Smooth muscle cell (in vitro differentiated cells): ENCODE measurements around the gene GUCY2F. TPM values are rescaled to one million over a fixed set of nuclear protein-coding genes. Genes with fewer than 3 reads are reported as not detected.

ENCODE experiments used
- DNase-seq: peaks from one replicate; lab custom pipeline; 2025; ENCODE audit not compliant: unreplicated experiment; lab: John Stamatoyannopoulos, UW
- H2AFZ ChIP-seq: fragments of 200-600 bp; sonication (generic); 2 replicates; pipeline ENCODE4 v1.6.0; 2016; ENCODE audit warnings: antibody characterized with exemption, low read depth, mild to moderate bottlenecking
- H3F3A ChIP-seq: fragments of 200-600 bp; sonication (generic); 2 replicates; pipeline ENCODE4 v1.6.0; 2017; ENCODE audit warnings: antibody characterized with exemption, low read depth
- H3K27ac ChIP-seq: fragments of 200-600 bp; sonication (generic); 2 replicates; pipeline ENCODE4 v1.5.1; 2016; ENCODE audit warnings: low read depth, mild to moderate bottlenecking
- H3K27me3 ChIP-seq: fragments of 200-600 bp; sonication (generic); 2 replicates; pipeline ENCODE4 v1.6.1; 2016; ENCODE audit warnings: low read depth, mild to moderate bottlenecking
- H3K36me3 ChIP-seq: fragments of 200-600 bp; sonication (generic); 2 replicates; pipeline ENCODE4 v1.5.1; 2016; ENCODE audit warnings: low read depth
- H3K4me1 ChIP-seq: fragments of 200-600 bp; sonication (generic); 2 replicates; pipeline ENCODE4 v1.5.1; 2016; ENCODE audit warnings: low read depth
- H3K4me2 ChIP-seq: fragments of 200-600 bp; sonication (generic); 2 replicates; pipeline ENCODE4 v1.6.0; 2016; ENCODE audit warnings: mild to moderate bottlenecking
- H3K4me3 ChIP-seq: fragments of 200-600 bp; sonication (generic); 2 replicates; pipeline ENCODE4 v1.5.1; 2016; ENCODE audit warnings: mild to moderate bottlenecking
- H3K79me2 ChIP-seq: fragments of 200-600 bp; sonication (generic); 2 replicates; pipeline ENCODE4 v1.6.0; 2016; ENCODE audit warnings: low read depth, mild to moderate bottlenecking
- H3K9ac ChIP-seq: fragments of 200-600 bp; sonication (generic); 2 replicates; pipeline ENCODE4 v1.6.0; 2016; ENCODE audit warnings: low read depth
- H3K9me3 ChIP-seq: fragments of 200-600 bp; sonication (generic); replicated peaks from 2 replicates; pipeline ENCODE4 v1.5.1; 2016; ENCODE audit warnings: low read depth
- H4K20me1 ChIP-seq: fragments of 200-600 bp; sonication (generic); 2 replicates; pipeline ENCODE4 v1.6.0; 2016; ENCODE audit warnings: low read depth
- CTCF ChIP-seq: fragments of 200-600 bp; sonication (generic); IDR thresholded peaks from 2 replicates; pipeline ENCODE4 v1.5.1; 2017; ENCODE audit warnings: borderline replicate concordance, mild to moderate bottlenecking, antibody characterized with exemption; ENCODE audit not compliant: insufficient read depth, poor library complexity, severe bottlenecking
- WGBS: methylation state at CpG from one replicate; pipeline ENCODE4 v1.1.7; 2016; ENCODE audit warnings: low lambda C conversion rate; 5-methylcytosine and 5-hydroxymethylcytosine counted together
- polyA plus RNA-seq: library from polyadenylated mRNA; unstranded; fragments of >200 nt; fragmentation: Nextera tagmentation; extraction: Ambion mirVana; gene quantifications from 2 replicates; pipeline ENCODE4 v1.2.1, GENCODE V29; 2016
- total RNA-seq: library from RNA; depleted of rRNA; stranded (reverse); fragments of >200 nt; gene quantifications from 2 replicates; pipeline ENCODE4 v1.2.3, GENCODE V29; 2014

The GUCY2F gene
- total and polyA plus RNA-seq, 2 experiments from 2014 or later, result not detected

DNA sequence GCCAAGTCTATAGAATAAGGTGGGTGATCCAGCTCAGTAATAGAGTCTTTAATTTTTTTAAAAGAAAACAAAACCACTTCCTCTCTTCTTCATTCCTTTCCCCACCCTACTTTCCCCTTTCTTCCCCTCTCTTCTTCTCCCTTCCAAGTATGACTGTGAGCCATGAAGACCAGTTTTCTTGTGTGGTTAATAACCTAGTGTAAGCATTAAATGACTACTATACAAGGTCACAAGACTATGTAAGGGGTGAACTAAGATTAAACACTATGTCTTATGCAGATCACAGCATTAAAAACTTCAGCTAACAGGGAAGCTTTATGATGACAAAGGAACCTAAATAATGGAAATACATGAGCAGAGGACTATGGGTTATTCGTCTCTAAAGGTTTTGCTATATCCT, 135.4 kb downstream of the GUCY2F start:
- WGBS, result 96% methylated on average over 1 of the region's 1 CpG
- no peak for TF ChIP-seq CTCF

DNA sequence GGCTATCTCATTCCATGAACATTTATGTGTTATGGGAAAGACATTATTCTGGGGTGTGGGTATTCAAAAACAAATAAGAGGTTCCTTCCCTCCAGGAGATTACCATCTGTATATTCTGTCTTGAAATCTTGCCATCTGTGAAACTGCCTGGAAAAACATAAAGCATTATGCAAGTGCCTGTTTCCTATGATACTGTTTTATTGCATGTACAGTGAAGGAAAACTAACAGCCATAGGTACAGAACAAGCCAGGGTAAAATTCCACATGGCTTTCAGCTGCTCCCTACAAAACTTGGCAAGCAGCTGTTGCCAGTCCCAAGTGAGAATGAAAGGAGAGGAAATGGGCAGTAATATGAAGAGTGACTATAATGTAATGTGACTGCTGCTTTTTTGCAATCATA, 136.0 kb downstream of the GUCY2F start:
- Histone ChIP-seq H2AFZ (peak overlapping the region; percentile 33), H3K9ac (no peak overlapping the region), H3K4me1 (peaks cover 18% of the 10 kb centered on the region), H3F3A (peaks cover 18% of the 10 kb centered on the region), H4K20me1 (no peaks in the 10 kb centered on the region), H3K4me2 (peak overlapping the region; percentile 41), H3K79me2 (no peaks in the 10 kb centered on the region), H3K36me3 (no peaks in the 10 kb centered on the region), H3K9me3 (no peaks in the 10 kb centered on the region), H3K27ac (no peak overlapping the region), H3K4me3 (no peak overlapping the region), H3K27me3 (no peaks in the 10 kb centered on the region)
- no peak for TF ChIP-seq CTCF
- DNase-seq, result no peak

More for the DNA sequence above, 135.4 kb downstream of the GUCY2F start:
- Histone ChIP-seq H4K20me1 (no peaks in the 10 kb centered on the region), H3K4me2 (peak overlapping the region; percentile 41), H3F3A (peaks cover 19% of the 10 kb centered on the region), H3K9me3 (no peaks in the 10 kb centered on the region), H3K36me3 (no peaks in the 10 kb centered on the region), H3K79me2 (no peaks in the 10 kb centered on the region), H3K4me1 (peaks cover 18% of the 10 kb centered on the region), H3K9ac (no peak overlapping the region), H3K27ac (peak overlapping the region; percentile 68), H3K4me3 (no peak overlapping the region), H2AFZ (peak overlapping the region; percentile 33), H3K27me3 (no peaks in the 10 kb centered on the region)
- DNase-seq, result no peak

DNA sequence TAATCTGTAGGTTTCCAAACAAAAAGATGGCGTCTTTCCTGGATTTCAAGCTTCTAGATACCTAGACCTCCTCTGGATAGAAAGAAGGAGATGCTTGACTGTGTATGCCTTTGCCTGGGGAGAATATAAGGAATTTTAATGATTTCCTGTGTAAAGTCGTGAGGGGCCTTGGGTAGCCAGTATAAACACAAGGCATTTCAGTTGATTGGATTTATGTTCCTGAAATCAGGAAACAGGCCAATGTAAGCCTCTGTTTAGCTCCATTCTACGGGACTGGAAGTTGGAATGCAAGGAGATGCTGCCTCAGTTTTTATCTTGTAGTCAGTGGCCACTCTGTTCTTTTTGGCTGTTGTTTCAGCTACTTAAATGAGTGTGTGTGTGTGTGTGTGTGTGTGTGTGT, 137.2 kb downstream of the GUCY2F start:
- H3K4me1 ChIP-seq, result peaks cover 18% of the 10 kb centered on the region
- peaks cover 11% of the 10 kb centered on the region for H3F3A ChIP-seq
- H3K9me3 ChIP-seq, result no peaks in the 10 kb centered on the region
- H3K4me3 ChIP-seq, result no peak overlapping the region
- no peaks in the 10 kb centered on the region for H4K20me1 ChIP-seq
- H3K27me3 ChIP-seq, result no peaks in the 10 kb centered on the region
- H3K36me3 ChIP-seq, result no peaks in the 10 kb centered on the region
- no peaks in the 10 kb centered on the region for H3K79me2 ChIP-seq
- no peak overlapping the region for H2AFZ ChIP-seq
- TF ChIP-seq CTCF, result no peak
- no peak for DNase-seq
- no peak overlapping the region for H3K9ac ChIP-seq
- peak overlapping the region; percentile 29 for H3K4me2 ChIP-seq
- H3K27ac ChIP-seq, result peak overlapping the region; percentile 1
- WGBS, result 44% methylated on average over 3 of the region's 3 CpGs

- H2AFZ ChIP-seq, result no peak overlapping the region
- no peak overlapping the region for H3K4me3 ChIP-seq
Observed at GRCh38 chrX:109344101-109344500, 137.8 kb downstream of the GUCY2F start.

More at GRCh38 chrX:109344101-109344500, 137.8 kb downstream of the GUCY2F start:
- Histone ChIP-seq H3K36me3 (no peaks in the 10 kb centered on the region), H3K9me3 (no peaks in the 10 kb centered on the region), H3F3A (peaks cover 11% of the 10 kb centered on the region), H4K20me1 (no peaks in the 10 kb centered on the region), H3K9ac (no peak overlapping the region), H3K27ac (peak overlapping the region; percentile 1), H3K4me1 (peaks cover 18% of the 10 kb centered on the region), H3K4me2 (peak overlapping the region; percentile 29), H3K27me3 (no peaks in the 10 kb centered on the region), H3K79me2 (no peaks in the 10 kb centered on the region)
- TF ChIP-seq CTCF, result no peak
- no peak for DNase-seq
- 17% methylated on average over 1 of the region's 1 CpG for WGBS
